ENCODE data around the gene RAC3.

The RAC3 gene

DNA sequence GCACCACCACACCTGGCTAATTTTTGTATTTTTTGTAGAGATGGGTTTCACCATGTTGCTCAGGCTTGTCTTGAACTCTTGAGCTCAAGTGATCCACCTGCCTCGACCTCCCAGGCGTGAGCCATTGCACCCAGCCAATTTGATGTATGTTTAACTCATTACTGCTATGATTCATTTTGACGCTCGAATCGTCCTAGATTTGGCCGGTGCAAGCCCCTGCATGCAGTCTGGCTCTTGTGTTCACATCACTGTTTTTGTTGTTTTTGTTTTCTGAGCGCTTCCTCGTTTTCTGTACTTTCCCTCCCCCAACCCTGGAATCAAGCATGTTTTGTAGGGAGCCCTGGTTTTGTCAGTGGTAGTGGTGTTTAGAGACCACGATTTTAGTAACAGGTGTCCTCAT, 42.0 kb downstream of the RAC3 start:
- WGBS: 81% methylated on average over 9 of the region's 9 CpGs
- no peaks in the 10 kb centered on the region for H3K4me1 ChIP-seq (ENCODE audit: insufficient read depth, low read length)

DNA sequence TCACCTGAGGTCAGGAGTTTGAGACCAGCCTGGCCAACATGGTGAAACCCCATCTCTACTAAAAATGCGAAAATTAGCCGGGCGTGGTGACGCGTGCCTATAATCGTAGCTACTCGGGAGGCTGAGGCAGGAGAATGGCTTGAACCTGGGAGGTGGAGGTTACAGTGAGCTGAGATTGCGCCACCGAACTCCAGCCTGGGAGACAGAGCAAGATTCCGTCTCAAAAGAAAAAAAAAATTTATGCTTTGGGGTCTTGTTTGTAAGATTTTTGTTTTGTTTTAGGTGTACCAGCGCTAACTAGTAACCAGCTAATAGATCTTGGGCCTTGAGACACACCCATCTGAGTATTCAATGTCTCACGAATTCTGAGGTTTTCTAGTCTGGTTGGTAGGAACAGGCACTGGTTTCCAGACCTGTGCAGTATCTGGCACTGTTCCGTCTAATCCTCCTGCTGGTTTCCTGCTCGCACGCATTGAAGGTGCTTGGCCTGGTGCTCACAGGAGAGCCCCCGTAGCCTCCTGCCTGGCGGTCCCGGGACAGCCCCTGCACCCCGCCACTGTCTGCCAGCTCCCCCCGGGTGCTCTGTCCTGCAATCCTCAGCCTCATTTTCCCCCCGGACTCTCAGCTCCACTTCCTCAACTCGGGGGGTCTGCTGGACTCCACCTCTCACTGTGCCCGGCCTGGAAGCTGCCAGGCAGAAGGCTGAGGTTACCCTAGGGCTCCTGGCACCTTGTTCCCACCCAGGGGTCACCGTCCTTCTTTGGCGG, 44.7 kb downstream of the RAC3 start:
- Histone ChIP-seq H3K4me1 (ENCODE audit: insufficient read depth, low read length) (no peaks in the 10 kb centered on the region), H3K9me3 (ENCODE audit: insufficient read depth, low read depth, low read length) (no peaks in the 10 kb centered on the region), H3K27me3 (ENCODE audit: insufficient read depth, low read length) (no peaks in the 10 kb centered on the region; the same call in 1 of the 2 replicates), H3K9ac (ENCODE audit: low read depth, low read length) (no peak overlapping the region), H3K4me3 (ENCODE audit: low read length) (no peak overlapping the region), H3K36me3 (ENCODE audit: insufficient read depth, low read length) (peaks cover 34% of the 10 kb centered on the region), H3K27ac (ENCODE audit: low read depth, low read length) (no peak overlapping the region)
- WGBS: 89% methylated on average over 25 of the region's 25 CpGs

More for the DNA sequence above, 42.0 kb downstream of the RAC3 start:
- Histone ChIP-seq H3K36me3 (ENCODE audit: insufficient read depth, low read length) (peaks cover 8% of the 10 kb centered on the region; the same call in 1 of the 2 replicates), H3K27ac (ENCODE audit: low read depth, low read length) (no peak overlapping the region), H3K9ac (ENCODE audit: low read depth, low read length) (no peak overlapping the region), H3K4me3 (ENCODE audit: low read length) (no peak overlapping the region), H3K27me3 (ENCODE audit: insufficient read depth, low read length) (no peaks in the 10 kb centered on the region; the same call in 1 of the 2 replicates), H3K9me3 (ENCODE audit: insufficient read depth, low read depth, low read length) (no peaks in the 10 kb centered on the region)

- Histone ChIP-seq H3K4me1 (ENCODE audit: insufficient read depth, low read length) (no peaks in the 10 kb centered on the region), H3K27ac (ENCODE audit: low read depth, low read length) (no peak overlapping the region), H3K36me3 (ENCODE audit: insufficient read depth, low read length) (peaks cover 40% of the 10 kb centered on the region)
Observed at GRCh38 chr17:82076785-82077591, 45.5 kb downstream of the RAC3 start.

GRCh38 chr17:82077617-82078358, 46.3 kb downstream of the RAC3 start:
- no peaks in the 10 kb centered on the region for H3K4me1 ChIP-seq (ENCODE audit: insufficient read depth, low read length)
- no peaks in the 10 kb centered on the region for H3K9me3 ChIP-seq (ENCODE audit: insufficient read depth, low read depth, low read length)
- no peak overlapping the region for H3K9ac ChIP-seq (ENCODE audit: low read depth, low read length)
- no peak overlapping the region for H3K4me3 ChIP-seq (ENCODE audit: low read length)
- H3K27ac ChIP-seq (ENCODE audit: low read depth, low read length): no peak overlapping the region
- H3K27me3 ChIP-seq (ENCODE audit: insufficient read depth, low read length): no peaks in the 10 kb centered on the region; the same call in 1 of the 2 replicates
- WGBS: 90% methylated on average over 28 of the region's 28 CpGs
- peaks cover 48% of the 10 kb centered on the region for H3K36me3 ChIP-seq (ENCODE audit: insufficient read depth, low read length)

More at GRCh38 chr17:82076785-82077591, 45.5 kb downstream of the RAC3 start:
- 90% methylated on average over 21 of the region's 21 CpGs for WGBS
- Histone ChIP-seq H3K4me3 (ENCODE audit: low read length) (no peak overlapping the region), H3K9me3 (ENCODE audit: insufficient read depth, low read depth, low read length) (no peaks in the 10 kb centered on the region), H3K9ac (ENCODE audit: low read depth, low read length) (no peak overlapping the region), H3K27me3 (ENCODE audit: insufficient read depth, low read length) (no peaks in the 10 kb centered on the region; the same call in 1 of the 2 replicates)

- 94% methylated on average over 18 of the region's 18 CpGs for WGBS
- H3K36me3 ChIP-seq (ENCODE audit: insufficient read depth, low read length): peaks cover 55% of the 10 kb centered on the region
- no peak overlapping the region for H3K27ac ChIP-seq (ENCODE audit: low read depth, low read length)
Observed at GRCh38 chr17:82078433-82078832, 47.0 kb downstream of the RAC3 start.

GRCh38 chr17:82079001-82079677, 47.7 kb downstream of the RAC3 start:
- H3K4me3 ChIP-seq (ENCODE audit: low read length): no peak overlapping the region

More at GRCh38 chr17:82078433-82078832, 47.0 kb downstream of the RAC3 start:
- Histone ChIP-seq H3K9me3 (ENCODE audit: insufficient read depth, low read depth, low read length) (no peaks in the 10 kb centered on the region), H3K4me1 (ENCODE audit: insufficient read depth, low read length) (no peaks in the 10 kb centered on the region), H3K27me3 (ENCODE audit: insufficient read depth, low read length) (no peaks in the 10 kb centered on the region; the same call in 1 of the 2 replicates), H3K9ac (ENCODE audit: low read depth, low read length) (no peak overlapping the region), H3K4me3 (ENCODE audit: low read length) (no peak overlapping the region)

GRCh38 chr17:82080048-82080788, 48.7 kb downstream of the RAC3 start:
- Histone ChIP-seq H3K4me1 (ENCODE audit: insufficient read depth, low read length) (no peaks in the 10 kb centered on the region), H3K9ac (ENCODE audit: low read depth, low read length) (no peak overlapping the region), H3K27ac (ENCODE audit: low read depth, low read length) (no peak overlapping the region), H3K36me3 (ENCODE audit: insufficient read depth, low read length) (peaks cover 72% of the 10 kb centered on the region), H3K27me3 (ENCODE audit: insufficient read depth, low read length) (no peaks in the 10 kb centered on the region), H3K9me3 (ENCODE audit: insufficient read depth, low read depth, low read length) (no peaks in the 10 kb centered on the region), H3K4me3 (ENCODE audit: low read length) (no peak overlapping the region)
- WGBS: 95% methylated on average over 36 of the region's 36 CpGs

More at GRCh38 chr17:82079001-82079677, 47.7 kb downstream of the RAC3 start:
- Histone ChIP-seq H3K27ac (ENCODE audit: low read depth, low read length) (no peak overlapping the region), H3K4me1 (ENCODE audit: insufficient read depth, low read length) (no peaks in the 10 kb centered on the region), H3K36me3 (ENCODE audit: insufficient read depth, low read length) (peaks cover 62% of the 10 kb centered on the region), H3K27me3 (ENCODE audit: insufficient read depth, low read length) (no peaks in the 10 kb centered on the region; the same call in 1 of the 2 replicates), H3K9ac (ENCODE audit: low read depth, low read length) (no peak overlapping the region), H3K9me3 (ENCODE audit: insufficient read depth, low read depth, low read length) (no peaks in the 10 kb centered on the region)
- WGBS: 95% methylated on average over 47 of the region's 47 CpGs

DNA sequence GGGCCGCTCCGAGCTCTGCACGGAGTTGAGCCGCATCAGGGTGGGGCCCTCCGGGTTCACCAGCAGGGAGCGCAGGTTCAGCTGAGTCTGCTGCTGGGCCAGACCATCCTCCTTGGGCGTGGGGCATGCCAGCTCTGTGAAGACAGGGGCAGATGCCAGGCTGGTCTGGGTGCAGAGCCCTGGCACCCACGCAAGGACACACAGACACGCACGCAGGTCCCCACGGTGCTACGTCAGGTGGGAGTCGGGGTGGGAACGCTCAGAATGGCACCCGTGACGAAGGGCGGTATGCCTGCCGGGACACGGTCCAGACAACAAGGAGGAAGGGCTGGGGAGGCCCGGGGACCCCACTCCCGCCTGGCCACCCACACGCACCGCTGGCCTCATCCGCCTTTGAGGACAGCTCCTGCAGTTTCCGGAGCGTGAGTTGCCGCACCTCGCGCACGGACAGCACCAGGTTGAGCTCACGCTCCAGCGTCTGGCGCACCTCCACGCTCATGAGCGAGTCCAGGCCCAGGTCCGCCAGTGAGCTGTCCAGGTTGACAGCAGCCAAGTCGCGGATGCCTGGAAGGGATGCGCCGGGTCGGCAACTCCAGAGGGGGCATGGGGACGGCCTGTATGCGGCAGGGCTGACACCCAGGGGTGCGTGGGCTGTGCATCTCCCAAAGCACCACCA, 49.4 kb downstream of the RAC3 start:
- H3K4me3 ChIP-seq (ENCODE audit: low read length): no peak overlapping the region
- H3K9ac ChIP-seq (ENCODE audit: low read depth, low read length): no peak overlapping the region
- no peaks in the 10 kb centered on the region for H3K27me3 ChIP-seq (ENCODE audit: insufficient read depth, low read length)
- 96% methylated on average over 44 of the region's 44 CpGs for WGBS
- H3K27ac ChIP-seq (ENCODE audit: low read depth, low read length): no peak overlapping the region
- H3K4me1 ChIP-seq (ENCODE audit: insufficient read depth, low read length): no peaks in the 10 kb centered on the region
- peaks cover 80% of the 10 kb centered on the region for H3K36me3 ChIP-seq (ENCODE audit: insufficient read depth, low read length)
- no peaks in the 10 kb centered on the region for H3K9me3 ChIP-seq (ENCODE audit: insufficient read depth, low read depth, low read length)

DNA sequence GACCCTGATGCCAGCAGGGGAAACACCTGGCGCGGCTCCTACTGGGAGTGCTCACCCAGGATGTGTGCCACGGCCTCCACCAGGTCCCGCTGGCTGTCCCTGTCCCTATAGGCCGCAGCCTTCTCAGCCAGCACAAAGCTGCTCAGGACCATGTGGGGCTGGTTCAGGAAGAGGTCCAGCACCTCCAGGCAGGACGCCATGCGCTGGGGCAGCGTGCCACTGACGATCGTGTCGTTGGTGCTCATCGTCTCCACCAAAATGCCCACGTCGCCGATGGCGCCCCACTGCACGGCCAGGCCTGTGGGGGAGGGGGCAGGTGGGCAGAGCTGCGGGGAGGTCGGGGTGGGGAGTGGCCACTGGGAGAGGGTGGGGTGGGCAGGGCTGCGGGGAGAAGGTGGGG, 50.1 kb downstream of the RAC3 start:
- Histone ChIP-seq H3K9ac (ENCODE audit: low read depth, low read length) (no peak overlapping the region), H3K36me3 (ENCODE audit: insufficient read depth, low read length) (peaks cover 86% of the 10 kb centered on the region), H3K9me3 (ENCODE audit: insufficient read depth, low read depth, low read length) (no peaks in the 10 kb centered on the region), H3K27me3 (ENCODE audit: insufficient read depth, low read length) (no peaks in the 10 kb centered on the region), H3K27ac (ENCODE audit: low read depth, low read length) (no peak overlapping the region), H3K4me3 (ENCODE audit: low read length) (no peak overlapping the region), H3K4me1 (ENCODE audit: insufficient read depth, low read length) (no peaks in the 10 kb centered on the region)
- WGBS: 95% methylated on average over 20 of the region's 20 CpGs

Data from HUES64 (cell line).